Measurements from ENCODE around the gene MALL.
"Not testable (repeated sequence)": the region's sequence is repeated elsewhere in the genome, so short reads cannot be mapped to it uniquely, and the experiment has no call there.

Gene MALL

GRCh38 chr2:110104025-110104771 lies 11.4 kb downstream of the MALL start:
- Histone ChIP-seq H3K27ac (ENCODE audit: low read length) (no peak overlapping the region), H3K4me1 (ENCODE audit: control insufficient read depth, insufficient read depth, low read length) (no peaks in the 10 kb centered on the region), H3K36me3 (ENCODE audit: control insufficient read depth, insufficient read depth, low read length) (no peaks in the 10 kb centered on the region), H3K27me3 (ENCODE audit: control insufficient read depth, insufficient read depth, low read length) (no peaks in the 10 kb centered on the region), H3K9me3 (ENCODE audit: control insufficient read depth, insufficient read depth, low read length) (no peaks in the 10 kb centered on the region), H3K4me3 (ENCODE audit: low read length) (no peak overlapping the region)
- DNase-seq (ENCODE audit: low read depth, low spot score) = no peak
- WGBS (ENCODE audit: insufficient coverage, insufficient read length) = no CpG with 5 or more reads among the region's 10 CpGs

GRCh38 chr2:110103061-110103961 lies 12.3 kb downstream of the MALL start:
- no CpG with 5 or more reads among the region's 20 CpGs for WGBS (ENCODE audit: insufficient coverage, insufficient read length)
- Histone ChIP-seq H3K4me3 (ENCODE audit: low read length) (no peak overlapping the region), H3K36me3 (ENCODE audit: control insufficient read depth, insufficient read depth, low read length) (no peaks in the 10 kb centered on the region), H3K4me1 (ENCODE audit: control insufficient read depth, insufficient read depth, low read length) (no peaks in the 10 kb centered on the region), H3K27ac (ENCODE audit: low read length) (no peak overlapping the region), H3K27me3 (ENCODE audit: control insufficient read depth, insufficient read depth, low read length) (no peaks in the 10 kb centered on the region), H3K9me3 (ENCODE audit: control insufficient read depth, insufficient read depth, low read length) (no peaks in the 10 kb centered on the region)
- DNase-seq (ENCODE audit: low read depth, low spot score) = no peak

- H3K36me3 ChIP-seq (ENCODE audit: control insufficient read depth, insufficient read depth, low read length) = no peaks in the 10 kb centered on the region
- H3K27me3 ChIP-seq (ENCODE audit: control insufficient read depth, insufficient read depth, low read length) = no peaks in the 10 kb centered on the region
- H3K27ac ChIP-seq (ENCODE audit: low read length) = no peak overlapping the region
- H3K9me3 ChIP-seq (ENCODE audit: control insufficient read depth, insufficient read depth, low read length) = no peaks in the 10 kb centered on the region
- no CpG with 5 or more reads among the region's 9 CpGs for WGBS (ENCODE audit: insufficient coverage, insufficient read length)
- no peak for DNase-seq (ENCODE audit: low read depth, low spot score)
- no peak overlapping the region for H3K4me3 ChIP-seq (ENCODE audit: low read length)
- no peaks in the 10 kb centered on the region for H3K4me1 ChIP-seq (ENCODE audit: control insufficient read depth, insufficient read depth, low read length)
Observed at GRCh38 chr2:110101901-110102803, 13.5 kb downstream of the MALL start.

- Histone ChIP-seq H3K9me3 (ENCODE audit: control insufficient read depth, insufficient read depth, low read length) (no peaks in the 10 kb centered on the region), H3K27ac (ENCODE audit: low read length) (no peak overlapping the region), H3K27me3 (ENCODE audit: control insufficient read depth, insufficient read depth, low read length) (no peaks in the 10 kb centered on the region), H3K4me3 (ENCODE audit: low read length) (no peak overlapping the region), H3K4me1 (ENCODE audit: control insufficient read depth, insufficient read depth, low read length) (no peaks in the 10 kb centered on the region), H3K36me3 (ENCODE audit: control insufficient read depth, insufficient read depth, low read length) (no peaks in the 10 kb centered on the region)
- WGBS (ENCODE audit: insufficient coverage, insufficient read length) = no CpG with 5 or more reads among the region's 11 CpGs
- no peak for DNase-seq (ENCODE audit: low read depth, low spot score)
Observed at GRCh38 chr2:110101280-110101844, 14.3 kb downstream of the MALL start.

GRCh38 chr2:110100880-110101279 lies 14.7 kb downstream of the MALL start:
- H3K36me3 ChIP-seq (ENCODE audit: control insufficient read depth, insufficient read depth, low read length); H3K4me1 ChIP-seq (ENCODE audit: control insufficient read depth, insufficient read depth, low read length); DNase-seq (ENCODE audit: low read depth, low spot score); H3K9me3 ChIP-seq (ENCODE audit: control insufficient read depth, insufficient read depth, low read length); H3K27me3 ChIP-seq (ENCODE audit: control insufficient read depth, insufficient read depth, low read length); H3K4me3 ChIP-seq (ENCODE audit: low read length); H3K27ac ChIP-seq (ENCODE audit: low read length): not testable (repeated sequence)
- WGBS (ENCODE audit: insufficient coverage, insufficient read length) = no CpG with 5 or more reads among the region's 4 CpGs

GRCh38 chr2:110100480-110100879 lies 15.1 kb downstream of the MALL start:
- H3K4me3 ChIP-seq (ENCODE audit: low read length) = no peak overlapping the region
- DNase-seq (ENCODE audit: low read depth, low spot score) = no peak
- H3K27ac ChIP-seq (ENCODE audit: low read length) = no peak overlapping the region
- H3K27me3 ChIP-seq (ENCODE audit: control insufficient read depth, insufficient read depth, low read length) = no peaks in the 10 kb centered on the region
- no peaks in the 10 kb centered on the region for H3K9me3 ChIP-seq (ENCODE audit: control insufficient read depth, insufficient read depth, low read length)
- H3K4me1 ChIP-seq (ENCODE audit: control insufficient read depth, insufficient read depth, low read length) = no peaks in the 10 kb centered on the region
- WGBS (ENCODE audit: insufficient coverage, insufficient read length) = no CpG with 5 or more reads among the region's 8 CpGs
- H3K36me3 ChIP-seq (ENCODE audit: control insufficient read depth, insufficient read depth, low read length) = no peaks in the 10 kb centered on the region

- DNase-seq (ENCODE audit: low read depth, low spot score) = no peak
- H3K27ac ChIP-seq (ENCODE audit: low read length) = no peak overlapping the region
- WGBS (ENCODE audit: insufficient coverage, insufficient read length) = no CpG with 5 or more reads among the region's 10 CpGs
- no peaks in the 10 kb centered on the region for H3K9me3 ChIP-seq (ENCODE audit: control insufficient read depth, insufficient read depth, low read length)
- no peak overlapping the region for H3K4me3 ChIP-seq (ENCODE audit: low read length)
- H3K4me1 ChIP-seq (ENCODE audit: control insufficient read depth, insufficient read depth, low read length) = no peaks in the 10 kb centered on the region
- H3K27me3 ChIP-seq (ENCODE audit: control insufficient read depth, insufficient read depth, low read length) = no peaks in the 10 kb centered on the region
- no peaks in the 10 kb centered on the region for H3K36me3 ChIP-seq (ENCODE audit: control insufficient read depth, insufficient read depth, low read length)
Observed at GRCh38 chr2:110099471-110100225, 16.0 kb downstream of the MALL start.

GRCh38 chr2:110099038-110099425 lies 16.6 kb downstream of the MALL start:
- no peak overlapping the region for H3K4me3 ChIP-seq (ENCODE audit: low read length)
- H3K36me3 ChIP-seq (ENCODE audit: control insufficient read depth, insufficient read depth, low read length) = no peaks in the 10 kb centered on the region
- H3K27me3 ChIP-seq (ENCODE audit: control insufficient read depth, insufficient read depth, low read length) = no peaks in the 10 kb centered on the region
- H3K9me3 ChIP-seq (ENCODE audit: control insufficient read depth, insufficient read depth, low read length) = no peaks in the 10 kb centered on the region
- WGBS (ENCODE audit: insufficient coverage, insufficient read length) = no CpG with 5 or more reads among the region's 6 CpGs
- no peak overlapping the region for H3K27ac ChIP-seq (ENCODE audit: low read length)
- no peak for DNase-seq (ENCODE audit: low read depth, low spot score)
- no peaks in the 10 kb centered on the region for H3K4me1 ChIP-seq (ENCODE audit: control insufficient read depth, insufficient read depth, low read length)

GRCh38 chr2:110097506-110098220 lies 18.0 kb downstream of the MALL start:
- no CpG with 5 or more reads among the region's 14 CpGs for WGBS (ENCODE audit: insufficient coverage, insufficient read length)
- H3K36me3 ChIP-seq (ENCODE audit: control insufficient read depth, insufficient read depth, low read length) = no peaks in the 10 kb centered on the region
- H3K27ac ChIP-seq (ENCODE audit: low read length) = no peak overlapping the region
- no peaks in the 10 kb centered on the region for H3K9me3 ChIP-seq (ENCODE audit: control insufficient read depth, insufficient read depth, low read length)
- H3K27me3 ChIP-seq (ENCODE audit: control insufficient read depth, insufficient read depth, low read length) = no peaks in the 10 kb centered on the region
- no peak overlapping the region for H3K4me3 ChIP-seq (ENCODE audit: low read length)
- H3K4me1 ChIP-seq (ENCODE audit: control insufficient read depth, insufficient read depth, low read length) = no peaks in the 10 kb centered on the region
- DNase-seq (ENCODE audit: low read depth, low spot score) = no peak

Measured in iPS DF 6.9 (cell line).